DOHH2 (cell line): ENCODE data around the gene CAMKK1.

Experiments used
- EZH2phosphoT487 ChIP-seq: fragments of 200-600 bp; sonication (generic); IDR thresholded peaks from 2 replicates; pipeline ENCODE4 v1.6.1; 2017; ENCODE audit warnings: borderline replicate concordance, mild to moderate bottlenecking, antibody characterized with exemption, low read length, moderate library complexity, mixed read lengths
- TF ChIP-seq, protein P1 (sequence below): fragments of 200-600 bp; sonication (generic); IDR thresholded peaks from one replicate; pipeline ENCODE4 v1.5.1; 2014; ENCODE audit warnings: antibody characterized with exemption, mild to moderate bottlenecking, low read depth, low read length; ENCODE audit not compliant: poor library complexity, severe bottlenecking

DNA sequence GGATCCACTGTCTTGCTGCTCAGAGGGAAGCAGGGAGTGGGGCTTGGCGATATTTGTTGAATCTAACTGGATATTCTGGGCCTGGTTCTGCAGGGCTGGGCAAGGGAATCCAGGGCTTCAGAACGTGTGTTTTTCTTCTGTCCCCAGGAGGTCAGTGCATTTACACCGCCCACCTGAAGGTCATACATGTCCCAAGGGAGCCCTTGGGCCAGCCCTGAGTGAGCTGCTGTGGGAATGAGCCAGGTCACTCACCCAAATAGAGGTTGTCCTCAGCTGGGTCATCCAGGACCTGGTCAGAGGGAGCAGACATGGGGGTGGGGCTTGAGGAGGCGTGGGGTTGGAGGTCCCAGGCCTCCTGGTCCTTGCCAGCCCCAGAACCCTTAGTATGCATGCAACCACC is 10.6 kb downstream of the CAMKK1 start:
- TF ChIP-seq, protein P1, sequence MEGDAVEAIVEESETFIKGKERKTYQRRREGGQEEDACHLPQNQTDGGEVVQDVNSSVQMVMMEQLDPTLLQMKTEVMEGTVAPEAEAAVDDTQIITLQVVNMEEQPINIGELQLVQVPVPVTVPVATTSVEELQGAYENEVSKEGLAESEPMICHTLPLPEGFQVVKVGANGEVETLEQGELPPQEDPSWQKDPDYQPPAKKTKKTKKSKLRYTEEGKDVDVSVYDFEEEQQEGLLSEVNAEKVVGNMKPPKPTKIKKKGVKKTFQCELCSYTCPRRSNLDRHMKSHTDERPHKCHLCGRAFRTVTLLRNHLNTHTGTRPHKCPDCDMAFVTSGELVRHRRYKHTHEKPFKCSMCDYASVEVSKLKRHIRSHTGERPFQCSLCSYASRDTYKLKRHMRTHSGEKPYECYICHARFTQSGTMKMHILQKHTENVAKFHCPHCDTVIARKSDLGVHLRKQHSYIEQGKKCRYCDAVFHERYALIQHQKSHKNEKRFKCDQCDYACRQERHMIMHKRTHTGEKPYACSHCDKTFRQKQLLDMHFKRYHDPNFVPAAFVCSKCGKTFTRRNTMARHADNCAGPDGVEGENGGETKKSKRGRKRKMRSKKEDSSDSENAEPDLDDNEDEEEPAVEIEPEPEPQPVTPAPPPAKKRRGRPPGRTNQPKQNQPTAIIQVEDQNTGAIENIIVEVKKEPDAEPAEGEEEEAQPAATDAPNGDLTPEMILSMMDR = no peak
- TF ChIP-seq EZH2phosphoT487 = no peak
